A673 (cell line): ENCODE results near the gene ISCU. TPM values are rescaled to one million over a fixed set of nuclear protein-coding genes. Genes with fewer than 3 reads are reported as not detected.

ENCODE experiments used
- BruUV-seq: library from RNA; stranded (reverse); fragments of 400-500 nt; replicated peaks from 2 replicates; lab custom pipeline; 2021; lab: Mats Ljungman, UMichigan
- CTCF ChIA-PET: fragments of 300-600 bp; sonication (Branson Sonifier 250); formaldehyde crosslinking; loops from one replicate; lab custom pipeline; 2022; ENCODE audit warnings: antibody characterized with exemption; lab: Charles Lee
- POLR2A ChIA-PET: fragments of 300-600 bp; sonication (Branson Sonifier 250); formaldehyde crosslinking; loops from one replicate; lab custom pipeline; 2022; ENCODE audit warnings: antibody characterized with exemption; ENCODE audit not compliant: low non-redundant PET; lab: Charles Lee
- DNase-seq: peaks from one replicate; pipeline ENCODE4 v3.0.0-alpha.2; 2015; ENCODE audit warnings: low spot score
- H3K27ac ChIP-seq: fragments of 200-600 bp; sonication (generic); 2 replicates; pipeline ENCODE4 v1.5.1; 2016; ENCODE audit warnings: mixed run types, low read depth, mild to moderate bottlenecking, mixed read lengths, antibody characterized with exemption, low read length; ENCODE audit not compliant: poor library complexity, severe bottlenecking
- H3K27me3 ChIP-seq: fragments of 200-600 bp; sonication (generic); replicated peaks from 2 replicates; pipeline ENCODE4 v1.6.1; 2017; ENCODE audit warnings: mixed run types, low read depth, mild to moderate bottlenecking, mixed read lengths, antibody characterized with exemption, low read length; ENCODE audit not compliant: insufficient read depth, poor library complexity
- H3K36me3 ChIP-seq: fragments of 200-600 bp; sonication (generic); 2 replicates; pipeline ENCODE4 v1.6.1; 2016; ENCODE audit warnings: mixed run types, mild to moderate bottlenecking, mixed read lengths, antibody characterized with exemption, low read length; ENCODE audit not compliant: insufficient read depth, poor library complexity, severe bottlenecking
- H3K4me1 ChIP-seq: fragments of 200-600 bp; sonication (generic); 2 replicates; pipeline ENCODE4 v1.6.1; 2017; ENCODE audit warnings: mixed run types, mild to moderate bottlenecking, mixed read lengths, antibody characterized with exemption, low read length; ENCODE audit not compliant: insufficient read depth, poor library complexity, severe bottlenecking
- H3K4me3 ChIP-seq: fragments of 200-600 bp; sonication (generic); 2 replicates; pipeline ENCODE4 v1.5.1; 2016; ENCODE audit warnings: low read depth, mixed run types, mild to moderate bottlenecking, mixed read lengths, low read length; ENCODE audit not compliant: poor library complexity, severe bottlenecking
- H3K9me3 ChIP-seq: fragments of 200-600 bp; sonication (generic); 2 replicates; pipeline ENCODE4 v1.6.1; 2016; ENCODE audit warnings: mixed run types, low read depth, mild to moderate bottlenecking, mixed read lengths, antibody characterized with exemption, low read length; ENCODE audit not compliant: poor library complexity, severe bottlenecking
- CTCF ChIP-seq: fragments of 300-800, 200-600 bp; sonication (generic); conservative IDR thresholded peaks from 2 replicates; pipeline ENCODE4 v1.5.1; 2017; ENCODE audit warnings: low read depth, mild to moderate bottlenecking, antibody characterized with exemption, low read length, moderate library complexity, mixed read lengths
- EZH2 ChIP-seq: fragments of 200-600 bp; sonication (generic); IDR thresholded peaks from 2 replicates; pipeline ENCODE4 v1.6.1; 2017; ENCODE audit warnings: borderline replicate concordance, low read depth, mild to moderate bottlenecking, mixed read lengths, antibody characterized with exemption, low read length; ENCODE audit not compliant: poor library complexity, severe bottlenecking
- intact Hi-C: fragments of 100-400 bp; cut with micrococcal nuclease; formaldehyde crosslinking; loops from one replicate; pipeline ENCODE4 v1.10.0; 2022; ENCODE audit not compliant: unreplicated experiment
- total RNA-seq: library from RNA; stranded (reverse); gene quantifications from 2 replicates; pipeline ENCODE4 v1.2.3, GENCODE V29; 2021

ISCU gene
- total RNA-seq, 1 experiment from 2014 or later: 73.4 TPM

- no peaks in the 10 kb centered on the region for H3K36me3 ChIP-seq
- ChIA-PET POLR2A (no interaction called here), CTCF (no interaction called here)
- no peaks in the 10 kb centered on the region for H3K9me3 ChIP-seq
- intact Hi-C loops: no loop called here
- no peak for DNase-seq
- H3K4me1 ChIP-seq: no peaks in the 10 kb centered on the region
- BruUV-seq: no TSS peak
- H3K27me3 ChIP-seq: no peaks in the 10 kb centered on the region
- H3K4me3 ChIP-seq: no peak overlapping the region
- TF ChIP-seq EZH2 (no peak), CTCF (no peak)
- H3K27ac ChIP-seq: no peak overlapping the region
Observed at GRCh38 chr12:108603743-108604142, 41.3 kb downstream of the ISCU start.

GRCh38 chr12:108604208-108604941 is 42.0 kb downstream of the ISCU start:
- TF ChIP-seq EZH2 (no peak), CTCF (no peak)
- ChIA-PET CTCF (no interaction called here), POLR2A (no interaction called here)
- no peaks in the 10 kb centered on the region for H3K36me3 ChIP-seq
- H3K27ac ChIP-seq: no peak overlapping the region
- no peak overlapping the region for H3K4me3 ChIP-seq
- intact Hi-C loops: no loop called here
- H3K4me1 ChIP-seq: peaks cover under 1% of the 10 kb centered on the region
- no peaks in the 10 kb centered on the region for H3K9me3 ChIP-seq
- no TSS peak for BruUV-seq
- DNase-seq: no peak
- no peaks in the 10 kb centered on the region for H3K27me3 ChIP-seq

- no peaks in the 10 kb centered on the region for H3K27me3 ChIP-seq
- H3K27ac ChIP-seq: no peak overlapping the region
- no peaks in the 10 kb centered on the region for H3K9me3 ChIP-seq
- BruUV-seq: no TSS peak
- intact Hi-C loops: no loop called here
- H3K36me3 ChIP-seq: no peaks in the 10 kb centered on the region
- DNase-seq: no peak
- ChIA-PET CTCF (no interaction called here), POLR2A (no interaction called here)
- no peak overlapping the region for H3K4me3 ChIP-seq
- H3K4me1 ChIP-seq: peaks cover 7% of the 10 kb centered on the region
- TF ChIP-seq EZH2: no peak
- no peak for TF ChIP-seq CTCF
Observed at GRCh38 chr12:108605000-108605689, 42.7 kb downstream of the ISCU start.
